H9 (cell line): ENCODE measurements around the gene ZMAT5. TPM values are rescaled to one million over a fixed set of nuclear protein-coding genes. Genes with fewer than 3 reads are reported as not detected.

Experiments used
- DNase-seq: peaks from one replicate; pipeline ENCODE4 v3.0.0-alpha.2; 2017
- H2AFZ ChIP-seq: one replicate; pipeline ENCODE4 v1.6.1; 2013; ENCODE audit warnings: mild to moderate bottlenecking, low read length, control low read depth, moderate library complexity
- H2AK5ac ChIP-seq: 2 replicates; pipeline ENCODE4 v1.6.1; 2013; ENCODE audit warnings: low read length, control low read depth, mixed read lengths; ENCODE audit not compliant: insufficient read length
- H2BK120ac ChIP-seq: one replicate; pipeline ENCODE4 v1.6.1; 2013; ENCODE audit warnings: low read depth, mild to moderate bottlenecking, low read length, control low read depth, inconsistent platforms; ENCODE audit not compliant: poor library complexity, severe bottlenecking
- H2BK12ac ChIP-seq: 2 replicates; pipeline ENCODE4 v1.6.1; 2013; ENCODE audit warnings: low read length, control low read depth, mixed read lengths, low read depth; ENCODE audit not compliant: insufficient read length
- H2BK15ac ChIP-seq: 2 replicates; pipeline ENCODE4 v1.6.1; 2013; ENCODE audit warnings: low read depth, low read length, control low read depth
- H2BK20ac ChIP-seq: one replicate; pipeline ENCODE4 v1.6.1; 2013; ENCODE audit warnings: low read depth, mild to moderate bottlenecking, low read length, control low read depth, inconsistent platforms; ENCODE audit not compliant: poor library complexity, severe bottlenecking
- H2BK5ac ChIP-seq: 2 replicates; pipeline ENCODE4 v1.6.1; 2013; ENCODE audit warnings: low read length, control low read depth, mixed read lengths; ENCODE audit not compliant: insufficient read length
- H3K14ac ChIP-seq: 2 replicates; pipeline ENCODE4 v1.6.1; 2013; ENCODE audit warnings: low read length, control low read depth; ENCODE audit not compliant: insufficient read depth
- H3K18ac ChIP-seq: 2 replicates; pipeline ENCODE4 v1.6.1; 2013; ENCODE audit warnings: low read depth, mild to moderate bottlenecking, mixed read lengths, low read length, control low read depth; ENCODE audit not compliant: insufficient read length
- H3K23ac ChIP-seq: 2 replicates; pipeline ENCODE4 v1.6.1; 2013; ENCODE audit warnings: low read length, control low read depth, mixed read lengths, low read depth; ENCODE audit not compliant: insufficient read length
- H3K23me2 ChIP-seq: 2 replicates; pipeline ENCODE4 v1.6.1; 2013; ENCODE audit warnings: low read depth, mild to moderate bottlenecking, mixed read lengths, low read length, control low read depth; ENCODE audit not compliant: insufficient read length, poor library complexity, severe bottlenecking
- H3K27ac ChIP-seq: 2 replicates; pipeline ENCODE4 v1.5.1; 2013; ENCODE audit warnings: low read length, control low read depth, mixed read lengths, low read depth; ENCODE audit not compliant: insufficient read length
- H3K27me3 ChIP-seq: 2 replicates; pipeline ENCODE4 v1.6.1; 2013; ENCODE audit warnings: low read length, control low read depth, inconsistent platforms; ENCODE audit not compliant: insufficient read depth
- H3K4ac ChIP-seq: 2 replicates; pipeline ENCODE4 v1.6.1; 2013; ENCODE audit warnings: low read depth, mild to moderate bottlenecking, control low read depth, inconsistent platforms, low read length, moderate library complexity
- H3K4me1 ChIP-seq: 2 replicates; pipeline ENCODE4 v1.6.1; 2013; ENCODE audit warnings: low read length, control low read depth, inconsistent platforms; ENCODE audit not compliant: insufficient read depth
- H3K4me2 ChIP-seq: 2 replicates; pipeline ENCODE4 v1.6.1; 2013; ENCODE audit warnings: low read length, control low read depth, mixed read lengths; ENCODE audit not compliant: insufficient read length, insufficient read depth
- H3K56ac ChIP-seq: 2 replicates; pipeline ENCODE4 v1.6.1; 2013; ENCODE audit warnings: low read depth, mild to moderate bottlenecking, mixed read lengths, low read length, control low read depth; ENCODE audit not compliant: insufficient read length
- H3K79me1 ChIP-seq: 2 replicates; pipeline ENCODE4 v1.6.1; 2013; ENCODE audit warnings: low read depth, mild to moderate bottlenecking, moderate library complexity, low read length, control low read depth, inconsistent platforms; ENCODE audit not compliant: insufficient read depth, poor library complexity, severe bottlenecking
- H3K79me2 ChIP-seq: 2 replicates; pipeline ENCODE4 v1.6.1; 2013; ENCODE audit warnings: low read length, control low read depth, inconsistent platforms; ENCODE audit not compliant: insufficient read depth
- H3K9ac ChIP-seq: 2 replicates; pipeline ENCODE4 v1.6.1; 2013; ENCODE audit warnings: low read length, control low read depth, mixed read lengths; ENCODE audit not compliant: insufficient read length; ENCODE audit errors: extremely low read depth
- H3K9me3 ChIP-seq: one replicate; pipeline ENCODE4 v1.6.1; 2013; ENCODE audit warnings: low read depth, low read length, inconsistent platforms; ENCODE audit not compliant: control insufficient read depth
- H3T11ph ChIP-seq: one replicate; pipeline ENCODE4 v1.6.1; 2013; ENCODE audit warnings: mild to moderate bottlenecking, low read length, control low read depth, inconsistent platforms
- H4K20me1 ChIP-seq: one replicate; pipeline ENCODE4 v1.6.1; 2013; ENCODE audit not compliant: control insufficient read depth, insufficient read length, insufficient read depth
- H4K5ac ChIP-seq: 2 replicates; pipeline ENCODE4 v1.6.1; 2013; ENCODE audit warnings: low read depth, mild to moderate bottlenecking, mixed read lengths, low read length, control low read depth; ENCODE audit not compliant: insufficient read length
- H4K8ac ChIP-seq: replicated peaks from 2 replicates; pipeline ENCODE4 v1.6.1; 2013; ENCODE audit warnings: low read length, control low read depth, mixed read lengths, low read depth; ENCODE audit not compliant: insufficient read length
- H4K91ac ChIP-seq: 2 replicates; pipeline ENCODE4 v1.6.1; 2013; ENCODE audit warnings: low read depth, mild to moderate bottlenecking, moderate library complexity, mixed read lengths, low read length, control low read depth; ENCODE audit not compliant: insufficient read length
- H3K27ac Mint-ChIP-seq, 3 experiments: 2 replicates in 2 of 3; 3 replicates in 1 of 3; pipeline ENCODE4 v1.8.0; 2020 to 2021; ENCODE audit warnings: mixed read lengths in 3 of 3, mild to moderate bottlenecking in 1 of 3, moderate library complexity in 1 of 3
- H3K27me3 Mint-ChIP-seq: 2 replicates; pipeline ENCODE4 v1.8.0; 2021; ENCODE audit warnings: low read depth, mild to moderate bottlenecking, moderate library complexity, mixed read lengths
- H3K36me3 Mint-ChIP-seq, 3 experiments: 2 replicates in 2 of 3; 3 replicates in 1 of 3; pipeline ENCODE4 v1.8.0; 2020 to 2021; ENCODE audit warnings: low read depth in 3 of 3, mixed read lengths in 3 of 3; ENCODE audit not compliant: insufficient read depth in 1 of 3
- H3K4me1 Mint-ChIP-seq, 2 experiments: 2 replicates each; pipeline ENCODE4 v1.8.0; 2020; ENCODE audit warnings: mixed read lengths in 2 of 2
- H3K4me3 Mint-ChIP-seq, 2 experiments: 2 replicates in 1 of 2; 3 replicates in 1 of 2; pipeline ENCODE4 v1.8.0; 2020 to 2021; ENCODE audit warnings: mild to moderate bottlenecking in 2 of 2, mixed read lengths in 2 of 2, moderate library complexity in 1 of 2
- H3K9me3 Mint-ChIP-seq, 2 experiments: 2 replicates in 1 of 2; 3 replicates in 1 of 2; pipeline ENCODE4 v1.8.0; 2020; ENCODE audit warnings: mild to moderate bottlenecking in 2 of 2, mixed read lengths in 2 of 2, moderate library complexity in 1 of 2
- CTCF ChIP-seq: fragments of 200-600 bp; sonication (generic); conservative IDR thresholded peaks from 3 replicates; pipeline ENCODE4 v1.8.0; 2021; ENCODE audit warnings: antibody characterized with exemption, mild to moderate bottlenecking
- WGBS: extraction: QIAGEN DNeasy Blood & Tissue Kit; methylation state at CpG from one replicate; pipeline ENCODE4 v1.1.7; 2013; ENCODE audit warnings: missing lambda C conversion rate, low lambda C conversion rate, mixed read lengths; ENCODE audit not compliant: insufficient read length; ENCODE audit errors: extremely low coverage; 5-methylcytosine and 5-hydroxymethylcytosine counted together
- total RNA-seq: library from RNA; stranded (reverse); gene quantifications from 2 replicates; pipeline ENCODE4 v1.2.1, GENCODE V29; 2021

Gene ZMAT5
- total RNA-seq, 1 experiment from 2014 or later: 13.9 TPM

- Histone ChIP-seq H2BK120ac (no peak within 1 kb of the TSS), H3K27ac (no peak within 1 kb of the TSS), H3K4me2 (peak within 1 kb of the TSS; percentile 14), H3K18ac (no peak within 1 kb of the TSS), H3K4me1 (no peaks in the 10 kb centered on the region), H3K23ac (no peak within 1 kb of the TSS), H3K14ac (no peak within 1 kb of the TSS; the same call in 1 of the 2 replicates), H2BK5ac (no peak within 1 kb of the TSS), H3K4ac (no peak within 1 kb of the TSS), H3K23me2 (peaks cover 4% of the 10 kb centered on the region), H2AK5ac (no peak within 1 kb of the TSS), H3K9me3 (no peaks in the 10 kb centered on the region), H3K27me3 (peaks cover 24% of the 10 kb centered on the region; the same call in 1 of the 2 replicates), H3K56ac (no peak within 1 kb of the TSS), H2BK20ac (no peak within 1 kb of the TSS), H3K79me2 (no peaks in the 10 kb centered on the region), H4K5ac (no peak within 1 kb of the TSS), H3K79me1 (no peaks in the 10 kb centered on the region), H2BK15ac (no peak within 1 kb of the TSS), H3T11ph (no peak within 1 kb of the TSS), H2BK12ac (no peak within 1 kb of the TSS), H4K20me1 (no peaks in the 10 kb centered on the region), H4K91ac (no peak within 1 kb of the TSS), H4K8ac (no peak within 1 kb of the TSS), H2AFZ (no peak within 1 kb of the TSS), H3K9ac (no peak within 1 kb of the TSS)
- DNase-seq: no peak
- TF ChIP-seq CTCF: no peak
- peaks cover 90% of the 10 kb centered on the region for H3K27me3 Mint-ChIP-seq
- H3K4me1 Mint-ChIP-seq: peaks cover 2 to 13% of the 10 kb centered on the region in 2 experiments; a peak in 2 of 4 replicates
- no CpG with 5 or more reads among the region's 115 CpGs for WGBS
- H3K36me3 Mint-ChIP-seq: no peaks in the 10 kb centered on the region; a peak in 2 of 7 replicates
- no peak within 1 kb of the TSS for H3K27ac Mint-ChIP-seq
- H3K9me3 Mint-ChIP-seq: no peaks in the 10 kb centered on the region; a peak in 1 of 5 replicates
- peak within 1 kb of the TSS; percentile 48 to 73 for H3K4me3 Mint-ChIP-seq
These were observed 46.7 kb downstream of the ZMAT5 start, which contains the start of gene CABP7 for GRCh38 chr22:29719899-29720645. TSS of gene CABP7 (plus strand) at chr22:29720003. CDS start at chr22:29720425, 422 bp downstream.
